HG03571 (cell line): ENCODE measurements around the gene MCAT.

Experiments used
- ATAC-seq: cut with Tn5 transposase; IDR thresholded peaks from one replicate; pipeline ENCODE4 v1.9.1; 2021; ENCODE audit not compliant: unreplicated experiment

Gene MCAT

DNA sequence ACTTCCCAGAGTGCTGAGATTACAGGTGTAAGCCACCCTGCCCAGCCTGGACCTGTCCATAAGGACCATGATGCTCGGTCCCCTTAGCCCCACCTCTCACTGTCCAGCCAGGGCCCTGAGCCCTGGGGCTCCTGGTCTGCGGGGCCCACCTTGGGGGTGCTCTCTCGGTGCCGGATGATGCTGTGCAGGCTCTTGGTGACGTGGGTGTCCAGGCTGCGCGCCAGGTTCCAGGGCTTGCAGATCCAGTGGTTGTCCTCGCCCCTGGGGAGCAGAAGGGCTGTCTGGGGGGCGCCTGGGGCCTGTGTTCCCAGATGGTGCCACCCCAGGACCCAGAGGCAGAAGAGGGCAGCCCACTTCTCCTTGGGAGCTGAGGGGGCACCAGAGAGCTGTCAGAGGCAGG lies 30.4 kb upstream of the MCAT start:
- no peak for ATAC-seq

DNA sequence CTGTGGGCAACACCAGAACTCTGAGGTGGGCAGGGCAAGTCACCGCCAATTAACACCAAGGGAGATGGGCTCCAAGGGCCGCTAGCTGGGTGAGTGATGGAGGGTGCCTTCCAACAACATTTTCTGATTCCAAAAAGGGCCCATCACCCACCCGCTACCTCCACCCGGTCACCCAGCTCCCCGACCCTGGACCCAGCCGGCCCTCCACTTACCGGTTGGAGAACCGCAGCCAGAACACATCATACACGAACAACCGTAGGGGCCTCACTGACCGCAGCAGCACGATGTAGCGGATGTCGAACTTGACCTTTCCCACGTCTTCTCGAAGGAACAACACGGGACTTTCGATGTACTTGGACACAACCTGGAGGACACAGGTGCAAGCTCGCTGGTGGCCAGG lies 29.0 kb upstream of the MCAT start:
- ATAC-seq, result no peak

DNA sequence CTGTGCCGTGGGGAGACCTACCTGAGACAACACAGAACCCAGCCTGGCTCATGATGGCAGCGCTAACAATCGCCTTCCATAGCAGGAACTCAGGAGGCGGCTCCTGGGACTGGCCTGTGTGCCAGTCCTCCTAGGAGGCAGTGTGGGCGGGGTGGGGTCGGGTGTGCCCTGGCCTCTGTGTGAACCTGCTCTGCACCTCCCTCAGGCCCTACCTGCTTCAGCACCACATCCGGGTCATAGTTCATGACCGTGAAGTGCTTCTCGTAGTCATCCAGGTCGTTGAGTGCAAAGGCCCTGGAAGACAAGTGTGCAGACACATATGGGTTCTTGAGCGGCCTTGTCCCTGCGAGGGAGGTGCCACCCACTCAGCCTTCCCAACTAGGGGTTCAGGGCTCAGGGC lies 28.4 kb upstream of the MCAT start:
- no peak for ATAC-seq

DNA sequence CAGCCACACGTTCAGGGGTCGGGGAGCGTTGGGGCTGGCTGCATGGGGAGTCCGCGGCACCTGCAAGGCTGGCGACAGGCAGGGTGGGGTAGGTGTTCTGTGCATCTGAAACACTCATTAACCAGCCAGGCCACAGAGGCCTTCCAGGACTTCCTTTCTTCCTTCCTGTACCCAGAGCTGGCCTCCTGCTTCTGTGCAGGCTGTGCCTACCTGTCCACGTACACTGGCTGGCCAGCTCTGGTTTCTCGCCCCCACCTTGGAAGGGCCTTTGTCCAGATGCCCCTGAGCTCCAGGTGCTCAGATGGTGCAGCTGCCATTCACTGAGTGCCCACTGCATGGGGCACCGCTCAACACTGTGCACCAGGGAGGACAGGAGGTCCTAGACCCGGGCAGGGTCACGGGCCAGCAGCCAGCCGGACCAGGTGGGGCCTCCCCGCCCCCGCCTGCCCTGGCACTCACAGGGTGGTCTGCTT lies 27.9 kb upstream of the MCAT start:
- ATAC-seq, result no peak

DNA sequence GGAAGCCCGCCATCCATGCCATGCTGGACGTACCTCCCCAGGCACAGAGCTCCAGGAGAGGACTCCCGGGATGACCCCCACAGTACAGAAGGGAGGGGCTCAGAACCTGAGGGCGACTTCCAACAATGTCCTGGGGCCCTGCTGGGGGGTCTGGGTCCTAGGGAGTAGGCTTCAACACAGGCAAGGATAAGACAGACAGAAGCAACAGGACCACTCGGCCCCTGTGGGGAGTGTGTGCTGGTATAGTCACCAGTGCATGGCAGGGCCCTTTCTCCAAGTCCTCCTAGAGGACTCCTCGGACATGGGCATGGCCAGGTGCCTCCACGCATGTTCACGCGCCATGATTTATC lies 26.9 kb upstream of the MCAT start:
- ATAC-seq, result no peak

DNA sequence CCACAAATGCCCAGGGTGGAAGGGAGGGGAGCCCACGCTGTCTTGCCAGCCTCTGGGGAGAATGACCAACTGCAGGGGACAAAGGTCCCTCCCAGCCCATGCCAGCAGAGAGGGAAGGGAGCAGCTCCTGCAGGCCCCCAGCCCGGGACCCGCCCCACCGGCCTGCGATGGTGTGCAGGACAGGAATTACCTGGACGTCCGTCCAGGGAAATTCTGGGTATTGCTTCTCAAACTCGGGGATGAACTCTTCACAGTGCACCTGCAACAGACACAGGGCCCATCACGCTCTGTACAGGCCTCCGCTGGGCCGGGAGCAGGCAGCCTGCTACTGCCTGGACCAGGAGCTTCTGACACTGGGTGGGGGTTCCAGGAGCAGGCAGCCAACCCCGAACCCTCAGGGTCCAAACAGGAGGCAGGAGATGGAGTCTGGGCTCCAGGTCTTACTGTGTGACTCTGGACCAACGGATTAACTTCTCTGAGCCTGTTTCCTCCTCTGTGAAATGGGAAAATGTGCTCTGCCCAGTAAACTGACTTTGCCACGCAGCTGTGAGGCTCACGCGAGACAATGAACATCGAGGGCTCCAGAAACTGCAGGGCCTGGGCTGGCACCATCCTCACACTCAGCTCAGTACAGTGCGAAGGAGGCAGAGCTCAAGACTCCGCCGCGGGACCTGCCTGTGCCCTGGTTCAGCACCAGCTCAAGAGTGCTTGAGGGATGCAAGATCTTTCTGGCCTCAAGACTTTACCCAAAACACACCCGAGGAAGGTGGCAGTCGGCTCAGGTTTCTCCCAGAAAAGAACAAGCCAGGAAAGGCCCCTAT lies 26.3 kb upstream of the MCAT start:
- ATAC-seq, result no peak

DNA sequence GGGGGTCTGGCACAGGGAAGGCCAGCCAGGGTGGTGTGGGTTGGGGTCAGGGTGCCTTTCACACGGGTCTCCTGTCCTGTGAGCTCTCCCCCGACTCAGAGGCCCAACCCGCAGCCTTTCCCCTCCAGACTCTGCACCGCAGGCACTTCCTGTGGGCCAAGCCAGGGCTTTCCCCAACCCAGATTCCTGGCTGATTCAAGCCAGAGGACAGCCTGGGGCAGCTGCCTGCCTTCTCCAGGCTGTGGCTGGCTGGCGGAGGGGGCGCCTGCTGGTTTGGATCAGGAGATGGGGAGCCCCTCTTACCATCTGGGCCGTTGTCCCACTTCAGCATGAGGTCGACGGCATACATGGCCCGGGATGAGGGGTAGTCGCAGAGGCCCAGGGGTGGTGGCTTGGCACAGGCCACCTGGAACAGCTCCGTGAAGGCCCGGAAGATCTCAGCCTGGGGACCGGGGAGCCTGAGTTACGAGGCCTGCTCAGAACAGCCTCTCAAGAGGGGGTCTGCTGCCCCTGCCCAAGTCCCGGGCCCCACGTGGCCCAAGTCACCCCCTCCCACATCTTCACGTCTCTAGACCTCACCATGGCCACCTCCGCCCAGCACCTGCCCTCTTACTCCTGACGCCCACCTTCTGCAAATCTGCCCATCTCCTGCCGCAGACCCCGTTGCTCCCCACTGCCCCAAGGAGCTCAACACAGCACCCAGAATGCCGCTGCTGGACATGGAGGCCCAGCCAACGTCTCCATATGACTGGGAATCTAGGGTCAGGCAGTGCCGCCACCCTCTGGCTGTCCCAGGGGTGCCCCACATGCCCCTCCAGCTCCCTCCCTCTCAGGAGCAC lies 25.5 kb upstream of the MCAT start:
- no peak for ATAC-seq

DNA sequence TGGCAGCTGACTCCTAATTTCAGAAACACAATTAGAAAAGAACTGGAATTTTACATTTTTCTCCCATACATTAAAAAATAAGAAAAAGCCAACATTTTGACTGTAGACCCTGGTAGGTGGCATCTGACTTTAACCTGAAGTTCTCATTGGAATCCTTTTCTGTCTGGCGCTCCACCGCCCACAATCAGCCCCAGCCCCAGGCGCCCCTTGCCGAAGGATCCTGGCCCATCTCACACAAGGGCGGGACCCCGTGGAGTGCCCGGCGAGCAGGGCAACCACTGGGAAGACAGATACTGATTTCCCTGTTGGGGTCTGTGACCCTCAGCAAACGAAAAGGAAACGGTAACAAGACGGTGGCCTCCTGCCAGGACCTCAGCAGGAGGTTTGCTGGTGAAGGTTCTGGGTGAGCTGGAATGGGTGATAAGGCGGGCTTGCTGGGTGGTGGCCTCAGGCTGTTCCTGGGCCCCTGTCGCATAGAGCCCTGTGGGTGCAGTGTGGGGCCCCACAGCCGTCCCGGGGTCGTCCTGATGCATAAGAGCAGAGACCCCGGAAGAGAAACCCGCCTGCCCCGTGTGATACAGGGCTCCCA lies 23.9 kb upstream of the MCAT start:
- ATAC-seq, result no peak

DNA sequence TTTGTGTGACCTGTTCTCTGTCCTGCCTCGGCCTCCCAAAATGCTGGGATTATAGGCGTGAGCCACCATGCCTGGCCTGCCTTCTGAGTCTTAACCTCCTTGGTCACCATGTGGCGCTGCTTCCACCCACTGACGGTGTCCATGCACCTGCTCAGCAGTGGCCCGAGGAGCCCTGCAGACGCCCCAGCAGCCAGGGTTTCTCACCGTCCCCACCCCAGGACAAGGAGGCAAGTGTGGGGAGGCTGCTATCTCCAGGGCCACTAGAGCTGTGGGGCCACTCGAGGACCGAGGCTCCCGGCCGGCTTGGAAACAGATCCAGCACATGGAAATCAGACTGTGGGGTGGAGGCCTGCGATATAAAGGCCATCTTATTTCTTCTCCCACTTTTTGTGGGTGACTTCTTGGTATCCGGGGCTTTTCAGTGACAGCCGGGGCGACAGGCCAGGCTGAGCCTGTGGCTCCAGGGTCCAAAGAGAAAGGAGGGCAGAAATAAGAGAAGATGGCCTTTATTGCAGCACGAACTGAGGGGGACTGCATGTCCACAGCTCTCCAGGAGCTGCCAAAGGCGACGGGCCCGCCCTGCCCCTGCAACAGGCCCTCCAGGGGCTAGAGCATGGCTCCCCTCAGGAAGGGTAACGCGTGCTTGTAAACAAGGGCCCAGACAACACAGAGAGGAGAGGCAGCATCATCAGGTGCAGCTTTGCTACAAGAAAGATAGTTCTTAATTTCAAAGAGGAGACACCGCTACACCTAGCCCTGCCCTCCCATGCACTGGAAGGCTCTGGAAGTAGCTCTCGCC lies 23.1 kb upstream of the MCAT start:
- no peak for ATAC-seq

DNA sequence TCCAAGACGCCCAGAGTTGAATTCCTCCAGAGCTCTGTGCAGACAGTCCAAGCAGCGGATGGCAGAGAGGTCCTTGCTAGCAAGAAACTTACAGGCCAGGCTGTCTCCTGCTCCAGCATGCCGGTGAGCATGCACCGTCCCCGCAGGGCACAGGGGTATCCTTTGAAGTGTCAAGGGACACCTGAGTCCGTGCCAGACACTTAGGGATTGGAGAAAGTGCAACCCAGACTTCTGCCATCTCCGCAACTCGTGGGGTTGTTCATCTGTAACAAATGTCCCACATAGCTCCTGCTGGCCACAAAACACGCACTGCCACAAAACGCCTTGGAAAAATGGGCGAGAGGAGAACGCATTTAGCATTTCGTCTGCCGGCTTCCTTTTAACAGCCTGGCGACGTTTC lies 21.4 kb upstream of the MCAT start:
- no peak for ATAC-seq

DNA sequence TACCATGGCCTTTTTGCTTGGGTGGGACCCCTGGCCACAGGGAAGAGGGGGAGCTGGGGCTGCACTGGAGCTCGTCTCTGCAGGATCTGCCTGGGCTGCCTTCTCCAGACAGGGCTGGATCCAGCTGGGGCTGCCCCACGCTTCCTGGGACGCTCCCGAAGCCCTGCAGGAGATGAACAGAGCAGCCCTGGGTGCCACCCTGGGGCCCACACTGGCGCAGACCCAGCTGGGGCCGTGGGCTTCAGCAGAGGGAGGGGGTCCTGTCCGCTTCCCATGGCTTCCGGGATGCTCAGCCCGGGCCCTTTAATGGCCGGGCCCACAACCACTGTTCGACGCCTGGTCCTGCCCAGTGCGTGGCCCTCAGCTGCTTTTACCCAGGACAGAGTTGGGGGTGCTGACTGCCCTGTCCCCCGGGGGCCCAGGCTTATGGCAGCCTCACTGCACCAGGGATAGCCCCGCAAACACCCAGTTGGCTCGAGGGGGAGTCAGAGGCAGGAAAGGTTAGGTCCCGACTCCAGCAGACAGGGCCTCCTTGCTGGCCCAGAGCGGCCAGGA lies 20.1 kb upstream of the MCAT start:
- no peak for ATAC-seq

DNA sequence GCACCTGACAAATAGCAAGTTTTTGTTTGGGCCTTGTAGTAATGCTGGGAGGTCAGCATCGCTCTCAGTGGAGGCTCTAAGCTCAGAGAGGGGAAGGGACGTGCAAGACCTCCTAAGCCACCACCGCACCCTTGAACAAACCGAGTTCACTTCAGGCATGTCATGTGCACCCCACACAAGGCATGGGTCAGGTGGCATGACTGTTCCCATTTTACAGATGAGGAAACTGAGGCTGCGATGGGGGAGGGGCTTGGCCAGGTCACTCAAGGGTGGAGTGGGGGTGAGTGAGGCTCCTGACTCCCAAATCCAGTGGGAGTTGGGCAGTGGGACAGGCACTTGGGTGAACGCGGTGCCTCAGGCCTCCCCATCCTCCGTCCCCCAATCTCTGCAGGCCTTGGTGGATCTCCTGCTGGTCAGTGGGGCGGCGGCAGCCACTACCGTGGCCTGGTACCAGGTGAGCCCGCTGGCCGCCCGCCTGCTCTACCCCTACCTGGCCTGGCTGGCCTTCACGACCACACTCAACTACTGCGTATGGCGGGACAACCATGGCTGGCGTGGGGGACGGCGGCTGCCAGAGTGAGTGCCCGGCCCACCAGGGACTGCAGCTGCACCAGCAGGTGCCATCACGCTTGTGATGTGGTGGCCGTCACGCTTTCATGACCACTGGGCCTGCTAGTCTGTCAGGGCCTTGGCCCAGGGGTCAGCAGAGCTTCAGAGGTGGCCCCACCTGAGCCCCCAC lies 19.4 kb upstream of the MCAT start:
- ATAC-seq, result no peak

DNA sequence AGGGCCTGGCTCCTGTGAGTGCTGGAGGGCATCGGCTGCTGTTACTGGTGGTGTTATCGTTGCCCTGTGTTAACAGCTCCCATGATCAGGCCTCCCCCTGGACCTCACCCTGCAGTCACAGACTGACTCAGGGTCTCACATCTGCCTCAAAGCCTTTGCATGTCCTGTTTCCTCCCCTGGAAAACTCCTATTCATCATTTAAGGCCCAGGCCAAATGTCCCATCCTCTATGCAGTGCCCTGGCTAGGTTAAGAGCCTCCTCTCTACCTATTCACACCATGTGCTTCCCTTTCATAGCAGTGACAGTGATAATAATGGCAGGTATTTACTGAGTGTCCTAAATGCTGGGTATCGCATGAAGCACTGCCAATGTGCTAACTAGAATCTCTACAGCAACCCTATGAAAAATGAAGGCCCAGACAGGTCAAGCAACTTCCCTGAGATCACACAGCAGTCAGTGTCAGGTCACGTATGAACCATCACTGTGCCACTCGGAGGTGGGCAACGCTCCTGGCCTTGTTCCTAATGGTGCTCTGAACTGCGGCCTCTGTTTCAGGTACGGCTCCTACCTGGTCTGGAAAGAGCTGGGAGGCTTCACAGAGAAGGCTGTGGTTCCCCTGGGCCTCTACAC lies 17.4 kb upstream of the MCAT start:
- ATAC-seq, result no peak

DNA sequence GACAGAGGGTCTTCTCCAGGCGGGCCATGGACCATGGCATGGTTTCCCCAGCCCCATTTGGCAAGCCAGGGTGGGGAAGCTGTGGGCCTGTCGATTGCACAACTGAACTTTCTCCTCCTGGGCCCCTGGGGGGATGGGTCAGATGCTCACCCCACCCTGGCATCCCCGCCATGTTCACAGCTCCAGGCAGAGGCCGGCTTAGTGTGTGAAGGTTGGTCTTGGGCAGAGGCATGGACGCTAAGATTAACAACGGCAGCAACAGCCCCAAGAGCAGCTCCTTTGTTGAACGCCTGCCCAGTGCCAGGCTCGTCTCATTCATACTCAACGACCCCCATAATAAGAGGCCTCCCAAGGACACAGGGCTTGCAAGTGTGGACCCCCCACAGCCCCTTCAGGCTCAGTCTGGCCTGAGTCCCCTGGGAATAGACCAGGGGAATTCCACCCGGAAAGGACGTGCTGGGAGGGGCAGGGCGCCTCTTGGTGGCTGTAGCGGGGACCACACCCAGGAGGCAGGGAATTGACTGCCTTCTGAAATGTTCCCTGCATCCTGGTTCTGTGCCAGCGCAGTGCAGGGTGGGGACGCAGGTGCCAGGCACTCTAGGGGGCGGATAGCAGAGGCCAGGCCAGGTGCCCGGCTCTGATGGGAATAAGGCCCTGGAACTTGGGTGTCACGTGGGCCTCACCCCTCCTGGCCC lies 16.4 kb upstream of the MCAT start:
- no peak for ATAC-seq

DNA sequence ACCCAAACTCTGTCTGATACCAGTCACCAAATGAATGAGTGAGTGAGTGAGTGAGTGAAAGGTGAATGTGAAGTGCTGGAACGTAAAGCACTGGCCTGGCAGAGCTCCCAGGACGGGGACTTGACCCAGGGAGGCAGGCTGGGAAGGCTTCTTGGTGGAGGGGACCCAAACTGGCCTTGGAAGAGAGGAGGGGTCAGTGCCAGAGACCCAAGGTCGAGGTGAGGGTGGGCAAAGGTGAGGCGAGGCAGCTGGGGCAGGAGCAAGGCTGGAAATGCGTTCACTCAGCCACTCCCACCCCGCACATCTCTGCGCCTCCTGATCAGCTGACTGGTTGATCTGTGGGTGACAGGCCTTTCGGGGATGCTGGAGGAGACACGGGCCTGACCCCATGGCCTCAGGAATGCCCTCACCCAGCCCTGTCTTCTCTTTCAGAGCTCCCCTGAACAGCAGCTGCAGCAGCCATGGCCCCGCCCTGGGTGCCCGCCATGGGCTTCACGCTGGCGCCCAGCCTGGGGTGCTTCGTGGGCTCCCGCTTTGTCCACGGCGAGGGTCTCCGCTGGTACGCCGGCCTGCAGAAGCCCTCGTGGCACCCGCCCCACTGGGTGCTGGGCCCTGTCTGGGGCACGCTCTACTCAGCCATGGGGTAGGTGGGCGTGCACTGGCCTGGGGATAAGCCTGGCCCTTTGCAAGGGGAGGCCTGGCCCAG lies 15.7 kb upstream of the MCAT start:
- no peak for ATAC-seq

DNA sequence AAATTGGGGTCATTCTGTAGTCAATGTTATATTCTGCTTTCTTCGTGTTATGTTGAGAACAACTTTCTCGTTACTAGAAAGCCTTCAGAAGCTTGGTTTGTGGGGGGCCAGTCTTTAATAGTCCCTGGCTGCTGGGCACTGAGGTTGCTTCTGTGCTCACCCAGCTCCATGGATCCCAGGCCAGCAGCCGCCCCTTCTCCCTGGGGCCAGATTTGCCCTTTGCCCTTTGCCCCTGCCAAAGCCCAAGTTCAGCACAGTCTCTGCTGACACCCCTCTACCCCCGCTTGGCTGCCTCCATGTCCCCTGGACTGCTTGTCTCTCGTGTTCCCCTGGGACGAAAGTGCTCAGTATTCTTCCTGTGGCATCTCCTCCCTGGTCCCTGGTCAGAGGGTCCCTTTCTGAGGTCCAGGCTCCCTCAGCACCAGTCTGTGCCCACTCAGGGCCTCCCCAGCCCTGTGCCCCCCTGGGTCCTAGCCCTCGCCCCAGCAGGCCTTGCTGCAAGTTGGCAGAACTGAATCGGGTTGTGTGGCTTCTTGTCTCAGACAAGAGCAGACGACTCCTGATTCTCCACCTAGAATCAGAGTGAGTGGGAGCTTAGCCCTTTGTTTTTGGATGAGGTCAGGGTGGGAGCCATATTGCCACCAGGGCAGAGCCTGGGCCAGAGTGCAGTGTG lies 14.8 kb upstream of the MCAT start:
- no peak for ATAC-seq

DNA sequence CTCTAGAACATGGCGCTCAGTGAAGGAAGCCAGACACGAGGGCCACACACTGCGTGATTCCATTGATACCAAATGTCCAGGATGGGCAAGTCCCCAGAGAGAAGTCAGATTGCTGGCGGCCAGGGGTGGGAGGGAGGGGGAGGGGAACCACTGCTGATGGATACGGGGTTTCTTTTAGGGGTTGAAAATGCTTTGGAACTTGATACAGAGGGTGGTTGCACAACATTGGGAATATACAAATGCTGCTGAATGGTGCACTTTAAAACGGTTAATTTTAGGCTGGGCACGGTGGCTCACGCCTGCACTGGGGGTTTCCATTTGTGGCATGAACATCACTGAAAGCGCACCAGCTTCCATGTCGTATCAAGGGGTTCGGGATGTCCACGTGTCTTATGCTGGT lies 13.2 kb upstream of the MCAT start:
- no peak for ATAC-seq

DNA sequence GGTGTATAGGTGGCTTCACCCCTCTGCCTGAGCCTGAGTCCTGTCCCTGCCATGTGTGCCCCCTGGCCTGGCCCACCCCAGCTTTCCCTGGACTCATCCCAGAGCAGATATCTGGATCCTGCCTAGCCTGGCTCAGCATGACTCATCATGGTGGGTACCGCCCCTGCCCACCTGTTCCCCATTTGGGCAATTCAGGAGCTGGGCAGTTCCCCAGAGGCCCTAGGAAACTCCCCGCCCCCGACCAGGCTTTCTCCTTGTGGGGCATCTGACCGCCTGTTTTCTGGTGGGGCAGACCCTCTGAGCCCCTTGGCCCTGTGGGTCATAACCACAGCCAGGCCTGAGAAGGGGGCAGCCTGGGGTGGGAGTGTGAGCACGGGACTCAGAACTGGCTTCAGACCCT lies 12.6 kb upstream of the MCAT start:
- no peak for ATAC-seq
